Astrocyte (in vitro differentiated cells and primary cell): ENCODE data around the gene CNPPD1. TPM values are rescaled to one million over a fixed set of nuclear protein-coding genes. Genes with fewer than 3 reads are reported as not detected.
A peak's percentile ranks its signal among the peaks of the same experiment; 100 is the strongest.

Source experiments
- DNase-seq: peaks from one replicate; pipeline ENCODE4 v3.0.0-alpha.2; 2010; ENCODE audit warnings: low read depth
- FAIRE-seq: peaks from 2 replicates; lab custom pipeline; 2011; peaks lifted over from hg19 to GRCh38; lab: Jason Lieb, UNC
- H2AFZ ChIP-seq: 2 replicates; pipeline ENCODE4 v1.6.0; 2012; ENCODE audit warnings: low read depth, low read length, inconsistent platforms
- H3K27ac ChIP-seq: 2 replicates; pipeline ENCODE4 v1.5.1; 2011; ENCODE audit warnings: low read depth, low read length, inconsistent platforms
- H3K27me3 ChIP-seq: 2 replicates; pipeline ENCODE4 v1.6.0; 2011; ENCODE audit warnings: low read length, inconsistent platforms; ENCODE audit not compliant: insufficient read depth
- H3K36me3 ChIP-seq: 2 replicates; pipeline ENCODE4 v1.5.1; 2011; ENCODE audit warnings: low read length, inconsistent platforms; ENCODE audit not compliant: insufficient read depth
- H3K4me1 ChIP-seq: 2 replicates; pipeline ENCODE4 v1.5.1; 2011; ENCODE audit warnings: low read length, inconsistent platforms; ENCODE audit not compliant: insufficient read depth
- H3K4me2 ChIP-seq: 2 replicates; pipeline ENCODE4 v1.6.0; 2012; ENCODE audit warnings: low read length, inconsistent platforms
- H3K4me3 ChIP-seq: 2 replicates; pipeline ENCODE4 v1.5.1; 2011; ENCODE audit warnings: low read depth, mild to moderate bottlenecking, low read length, inconsistent platforms; ENCODE audit not compliant: insufficient read depth
- H3K79me2 ChIP-seq: 2 replicates; pipeline ENCODE4 v1.6.0; 2012; ENCODE audit warnings: mild to moderate bottlenecking, low read length, inconsistent platforms; ENCODE audit not compliant: insufficient read depth
- H3K9ac ChIP-seq: 2 replicates; pipeline ENCODE4 v1.6.0; 2012; ENCODE audit warnings: mild to moderate bottlenecking, low read length, inconsistent platforms
- H3K9me3 ChIP-seq: 2 replicates; pipeline ENCODE4 v1.5.1; 2012; ENCODE audit warnings: low read depth, mild to moderate bottlenecking, low read length, inconsistent platforms; ENCODE audit not compliant: insufficient read depth
- H4K20me1 ChIP-seq: 2 replicates; pipeline ENCODE4 v1.6.0; 2012; ENCODE audit warnings: low read length, inconsistent platforms; ENCODE audit not compliant: insufficient read depth
- H3K27ac Mint-ChIP-seq: one replicate; pipeline ENCODE4 v1.8.0; 2021; ENCODE audit warnings: mild to moderate bottlenecking, mixed read lengths; ENCODE audit not compliant: unreplicated experiment
- H3K27me3 Mint-ChIP-seq: one replicate; pipeline ENCODE4 v1.8.0; 2021; ENCODE audit warnings: low read depth, mixed read lengths; ENCODE audit not compliant: unreplicated experiment
- H3K36me3 Mint-ChIP-seq: one replicate; pipeline ENCODE4 v1.8.0; 2021; ENCODE audit warnings: low read depth, mixed read lengths; ENCODE audit not compliant: unreplicated experiment
- H3K4me1 Mint-ChIP-seq: one replicate; pipeline ENCODE4 v1.8.0; 2021; ENCODE audit warnings: low read depth, mixed read lengths; ENCODE audit not compliant: unreplicated experiment
- H3K4me3 Mint-ChIP-seq: one replicate; pipeline ENCODE4 v1.8.0; 2021; ENCODE audit warnings: mild to moderate bottlenecking, moderate library complexity, mixed read lengths; ENCODE audit not compliant: unreplicated experiment
- H3K9me3 Mint-ChIP-seq: one replicate; pipeline ENCODE4 v1.8.0; 2021; ENCODE audit warnings: mild to moderate bottlenecking, mixed read lengths; ENCODE audit not compliant: unreplicated experiment
- EZH2 ChIP-seq: IDR thresholded peaks from 2 replicates; pipeline ENCODE4 v1.6.1; 2012; ENCODE audit warnings: mild to moderate bottlenecking, low read length, inconsistent platforms; ENCODE audit not compliant: insufficient read depth
- total RNA-seq: library from RNA; stranded (reverse); gene quantifications from 2 replicates; pipeline ENCODE4 v1.2.1, GENCODE V29; 2021
- TF ChIP-seq, protein P1 (sequence below): IDR thresholded peaks from 2 replicates; pipeline ENCODE4 v1.5.1; 2011; ENCODE audit warnings: low read depth, mild to moderate bottlenecking, inconsistent platforms, low read length, moderate library complexity; ENCODE audit not compliant: insufficient read depth

Gene CNPPD1
- total RNA-seq, 1 donor from 2014 or later: 28.1 TPM

DNA sequence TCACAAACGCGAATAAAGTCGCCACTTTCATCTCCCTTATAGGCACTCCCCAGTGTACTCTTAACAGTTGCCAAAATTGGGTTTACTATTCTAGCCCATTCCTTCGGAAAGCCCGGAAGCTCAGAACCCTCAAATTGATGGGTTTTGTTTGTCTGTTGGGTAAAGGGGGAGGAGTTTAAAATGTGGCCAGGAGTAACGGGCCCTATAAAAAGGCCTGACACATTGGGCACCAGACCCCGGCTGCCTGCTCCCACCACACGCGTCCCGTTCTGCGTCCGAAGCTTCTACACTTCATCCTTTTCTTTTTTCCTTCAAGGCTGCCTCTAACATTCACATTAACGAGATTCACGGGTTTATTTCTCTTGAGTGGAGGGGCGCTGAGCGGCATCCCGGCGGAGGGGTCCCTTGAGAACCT is 16.9 kb downstream of the CNPPD1 start:
- Histone ChIP-seq H3K4me1 (peaks cover 4% of the 10 kb centered on the region), H4K20me1 (no peaks in the 10 kb centered on the region), H3K9me3 (no peaks in the 10 kb centered on the region), H3K27me3 (no peaks in the 10 kb centered on the region), H3K4me3 (peak overlapping the region; percentile 76), H3K4me2 (peak overlapping the region; percentile 98), H3K9ac (peak overlapping the region; percentile 82), H3K27ac (no peak overlapping the region), H3K79me2 (no peaks in the 10 kb centered on the region), H2AFZ (peak overlapping the region; percentile 90), H3K36me3 (peaks cover 4% of the 10 kb centered on the region)
- peak overlapping the region; percentile 10 for H3K27ac Mint-ChIP-seq
- peaks cover 18% of the 10 kb centered on the region for H3K27me3 Mint-ChIP-seq
- H3K36me3 Mint-ChIP-seq: peaks cover 10% of the 10 kb centered on the region
- no peak for TF ChIP-seq EZH2
- TF ChIP-seq, protein P1, sequence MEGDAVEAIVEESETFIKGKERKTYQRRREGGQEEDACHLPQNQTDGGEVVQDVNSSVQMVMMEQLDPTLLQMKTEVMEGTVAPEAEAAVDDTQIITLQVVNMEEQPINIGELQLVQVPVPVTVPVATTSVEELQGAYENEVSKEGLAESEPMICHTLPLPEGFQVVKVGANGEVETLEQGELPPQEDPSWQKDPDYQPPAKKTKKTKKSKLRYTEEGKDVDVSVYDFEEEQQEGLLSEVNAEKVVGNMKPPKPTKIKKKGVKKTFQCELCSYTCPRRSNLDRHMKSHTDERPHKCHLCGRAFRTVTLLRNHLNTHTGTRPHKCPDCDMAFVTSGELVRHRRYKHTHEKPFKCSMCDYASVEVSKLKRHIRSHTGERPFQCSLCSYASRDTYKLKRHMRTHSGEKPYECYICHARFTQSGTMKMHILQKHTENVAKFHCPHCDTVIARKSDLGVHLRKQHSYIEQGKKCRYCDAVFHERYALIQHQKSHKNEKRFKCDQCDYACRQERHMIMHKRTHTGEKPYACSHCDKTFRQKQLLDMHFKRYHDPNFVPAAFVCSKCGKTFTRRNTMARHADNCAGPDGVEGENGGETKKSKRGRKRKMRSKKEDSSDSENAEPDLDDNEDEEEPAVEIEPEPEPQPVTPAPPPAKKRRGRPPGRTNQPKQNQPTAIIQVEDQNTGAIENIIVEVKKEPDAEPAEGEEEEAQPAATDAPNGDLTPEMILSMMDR: no peak
- no peak for DNase-seq
- no peaks in the 10 kb centered on the region for H3K9me3 Mint-ChIP-seq
- no peak for FAIRE-seq
- peak overlapping the region; percentile 86 for H3K4me3 Mint-ChIP-seq
- H3K4me1 Mint-ChIP-seq: peaks cover 18% of the 10 kb centered on the region

DNA sequence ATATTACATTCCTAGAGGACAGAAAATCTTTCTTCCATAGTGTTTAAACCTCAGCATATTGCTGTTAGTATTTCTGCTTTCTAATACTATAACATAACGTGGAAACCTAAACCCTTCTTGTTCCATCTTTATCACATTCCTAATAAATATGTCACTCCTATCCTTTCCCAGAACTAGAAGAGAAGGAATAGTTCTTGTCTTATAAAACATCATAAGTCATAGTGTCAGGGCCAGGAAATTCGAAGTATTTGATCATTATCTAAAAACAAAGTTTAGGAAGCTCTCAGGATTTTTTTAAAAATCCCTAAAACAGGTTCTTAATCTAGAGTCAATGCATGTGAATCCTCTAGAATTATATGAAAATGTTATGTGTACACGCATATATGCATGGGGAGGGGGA is 18.1 kb downstream of the CNPPD1 start:
- Histone ChIP-seq H4K20me1 (no peaks in the 10 kb centered on the region), H3K36me3 (peaks cover 4% of the 10 kb centered on the region), H3K9ac (no peak overlapping the region), H3K4me3 (no peak overlapping the region), H3K79me2 (no peaks in the 10 kb centered on the region), H2AFZ (no peak overlapping the region), H3K27ac (no peak overlapping the region), H3K27me3 (no peaks in the 10 kb centered on the region), H3K4me2 (no peak overlapping the region), H3K4me1 (peaks cover 4% of the 10 kb centered on the region), H3K9me3 (no peaks in the 10 kb centered on the region)
- no peak overlapping the region for H3K27ac Mint-ChIP-seq
- TF ChIP-seq EZH2: no peak
- TF ChIP-seq, protein P1: no peak
- no peaks in the 10 kb centered on the region for H3K9me3 Mint-ChIP-seq
- FAIRE-seq (peak; percentile 56), DNase-seq (no peak)
- H3K36me3 Mint-ChIP-seq: peaks cover 9% of the 10 kb centered on the region
- H3K27me3 Mint-ChIP-seq: peaks cover 9% of the 10 kb centered on the region
- peak overlapping the region; percentile 34 for H3K4me3 Mint-ChIP-seq
- H3K4me1 Mint-ChIP-seq: peaks cover 18% of the 10 kb centered on the region

DNA sequence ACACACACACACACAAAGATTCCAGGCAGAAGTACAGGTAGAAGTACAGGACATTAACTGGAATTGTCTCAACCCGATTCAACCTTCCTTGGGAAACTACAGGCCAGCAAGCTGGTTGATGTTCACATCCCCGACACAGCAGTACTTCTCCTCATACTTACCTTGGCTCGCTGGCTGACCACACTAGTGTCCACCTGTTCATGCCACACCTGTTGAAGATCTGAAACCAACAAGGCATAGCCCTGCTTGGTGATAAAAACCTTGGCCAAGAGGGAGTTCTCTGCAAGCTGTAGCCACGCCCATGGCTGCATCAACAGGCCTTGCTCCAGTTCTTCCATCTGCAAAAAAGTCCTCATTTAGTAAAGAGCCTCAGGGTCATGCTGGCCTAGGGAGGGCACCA is 18.7 kb downstream of the CNPPD1 start:
- peaks cover 7% of the 10 kb centered on the region for H3K27me3 Mint-ChIP-seq
- Histone ChIP-seq H3K36me3 (peaks cover 4% of the 10 kb centered on the region), H4K20me1 (no peaks in the 10 kb centered on the region), H3K27me3 (no peaks in the 10 kb centered on the region), H3K4me1 (peaks cover 4% of the 10 kb centered on the region), H3K4me3 (no peak overlapping the region), H3K9ac (no peak overlapping the region), H3K27ac (no peak overlapping the region), H2AFZ (no peak overlapping the region), H3K4me2 (no peak overlapping the region), H3K9me3 (no peaks in the 10 kb centered on the region), H3K79me2 (no peaks in the 10 kb centered on the region)
- DNase-seq (no peak), FAIRE-seq (no peak)
- H3K4me3 Mint-ChIP-seq: no peak overlapping the region
- no peaks in the 10 kb centered on the region for H3K9me3 Mint-ChIP-seq
- H3K4me1 Mint-ChIP-seq: peaks cover 18% of the 10 kb centered on the region
- no peak overlapping the region for H3K27ac Mint-ChIP-seq
- H3K36me3 Mint-ChIP-seq: peaks cover 5% of the 10 kb centered on the region
- no peak for TF ChIP-seq EZH2
- TF ChIP-seq, protein P1: no peak
